ENCODE results near the gene CLCN1.
"Not testable (repeated sequence)": the region's sequence is repeated elsewhere in the genome, so short reads cannot be mapped to it uniquely, and the experiment has no call there.

The CLCN1 gene

DNA sequence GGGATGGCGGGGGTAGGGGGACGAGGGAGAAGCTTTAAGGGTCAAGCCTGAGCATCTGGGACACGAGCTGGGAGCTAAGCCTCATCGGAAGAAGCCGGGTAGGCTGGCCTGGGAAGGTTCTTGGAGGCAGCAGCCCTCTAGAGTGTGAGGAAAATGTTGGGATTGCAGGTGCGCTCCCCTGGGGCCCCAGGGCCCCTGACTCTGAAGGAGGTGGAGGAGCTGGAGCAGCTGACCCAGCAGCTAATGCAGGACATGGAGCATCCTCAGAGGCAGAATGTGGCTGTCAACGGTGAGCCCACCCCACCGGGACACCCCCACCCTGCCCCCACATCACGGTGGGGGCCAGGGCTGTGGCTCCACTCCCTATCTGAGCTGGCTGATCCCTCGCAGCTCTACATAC, 72.1 kb downstream of the CLCN1 start:
- no peak for DNase-seq

DNA sequence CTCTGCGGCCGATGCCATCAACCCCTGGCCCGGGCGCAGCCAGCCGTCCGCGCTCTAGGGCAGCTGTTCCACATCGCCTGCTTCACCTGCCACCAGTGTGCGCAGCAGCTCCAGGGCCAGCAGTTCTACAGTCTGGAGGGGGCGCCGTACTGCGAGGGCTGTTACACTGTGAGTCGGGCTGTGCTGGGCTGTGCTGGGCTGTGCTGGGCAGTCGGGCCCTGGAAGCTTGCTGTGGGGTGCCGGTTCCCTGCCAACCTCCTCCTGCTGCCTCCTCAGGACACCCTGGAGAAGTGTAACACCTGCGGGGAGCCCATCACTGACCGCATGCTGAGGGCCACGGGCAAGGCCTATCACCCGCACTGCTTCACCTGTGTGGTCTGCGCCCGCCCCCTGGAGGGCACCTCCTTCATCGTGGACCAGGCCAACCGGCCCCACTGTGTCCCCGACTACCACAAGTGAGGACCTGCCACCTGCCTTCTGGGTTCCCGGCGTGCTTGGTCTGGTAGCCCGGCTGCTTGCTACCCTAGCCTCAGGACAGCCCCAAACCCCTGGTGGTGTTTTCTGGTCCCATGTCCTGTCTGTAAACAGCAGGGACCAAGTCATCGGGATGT, 72.7 kb downstream of the CLCN1 start:
- DNase-seq, result no peak

DNA sequence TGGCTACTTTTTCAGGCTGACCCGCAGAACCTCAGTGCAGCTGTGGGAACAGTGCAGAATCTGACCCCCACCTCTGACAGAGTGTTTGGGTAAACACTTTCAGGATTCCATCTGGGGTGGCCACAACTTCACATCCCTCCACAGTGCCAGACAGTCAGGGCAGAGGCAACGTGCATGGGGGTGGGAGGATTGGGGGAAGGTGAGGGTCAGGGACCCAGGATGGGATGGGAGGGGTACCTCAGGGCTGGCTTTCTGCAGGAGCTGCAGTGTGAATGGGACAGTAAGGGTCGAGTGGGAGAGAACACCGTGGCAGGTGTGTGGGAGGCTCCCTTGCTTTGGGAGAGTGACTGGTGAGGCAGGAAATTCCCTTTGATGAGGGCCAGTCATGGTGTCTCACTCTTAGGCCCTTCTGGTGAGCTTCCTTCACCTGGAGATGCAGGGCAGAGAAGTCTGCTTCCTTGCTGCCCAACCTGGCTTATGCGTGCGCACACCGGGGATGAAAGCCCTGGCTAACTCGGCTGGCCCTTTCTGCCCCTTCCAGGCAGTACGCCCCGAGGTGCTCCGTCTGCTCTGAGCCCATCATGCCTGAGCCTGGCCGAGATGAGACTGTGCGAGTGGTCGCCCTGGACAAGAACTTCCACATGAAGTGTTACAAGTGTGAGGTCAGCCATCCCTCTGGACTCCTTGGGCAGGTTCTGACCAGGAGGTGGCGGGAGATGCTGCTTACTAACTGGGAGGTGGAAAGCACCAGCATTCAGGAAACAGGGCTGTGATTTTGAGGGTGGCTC, 73.6 kb downstream of the CLCN1 start:
- no peak for DNase-seq

DNA sequence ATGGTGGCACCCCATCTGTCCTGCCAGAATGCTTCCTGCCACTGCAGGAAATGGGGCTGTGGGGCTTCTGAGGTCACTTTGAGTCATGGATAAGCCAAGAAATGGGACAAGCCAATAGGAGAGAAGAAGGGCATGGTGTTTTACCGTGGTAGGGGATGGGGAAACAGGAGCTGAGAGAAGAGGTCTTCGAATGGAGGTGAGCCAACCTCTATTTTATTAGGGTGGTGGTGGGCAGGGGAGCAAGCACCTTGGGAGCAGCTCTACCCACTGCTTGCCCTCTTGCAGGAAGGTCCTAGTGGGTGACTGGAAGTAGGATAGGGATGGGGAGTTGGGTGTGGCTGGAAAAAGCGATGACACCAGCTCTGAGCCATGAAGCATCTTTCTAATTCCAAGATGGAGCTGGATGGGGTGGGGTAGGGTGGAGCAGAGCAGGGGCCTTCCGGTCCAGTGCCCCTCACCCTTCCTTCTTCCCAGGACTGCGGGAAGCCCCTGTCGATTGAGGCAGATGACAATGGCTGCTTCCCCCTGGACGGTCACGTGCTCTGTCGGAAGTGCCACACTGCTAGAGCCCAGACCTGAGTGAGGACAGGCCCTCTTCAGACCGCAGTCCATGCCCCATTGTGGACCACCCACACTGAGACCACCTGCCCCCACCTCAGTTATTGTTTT, 74.3 kb downstream of the CLCN1 start:
- no peak for DNase-seq

DNA sequence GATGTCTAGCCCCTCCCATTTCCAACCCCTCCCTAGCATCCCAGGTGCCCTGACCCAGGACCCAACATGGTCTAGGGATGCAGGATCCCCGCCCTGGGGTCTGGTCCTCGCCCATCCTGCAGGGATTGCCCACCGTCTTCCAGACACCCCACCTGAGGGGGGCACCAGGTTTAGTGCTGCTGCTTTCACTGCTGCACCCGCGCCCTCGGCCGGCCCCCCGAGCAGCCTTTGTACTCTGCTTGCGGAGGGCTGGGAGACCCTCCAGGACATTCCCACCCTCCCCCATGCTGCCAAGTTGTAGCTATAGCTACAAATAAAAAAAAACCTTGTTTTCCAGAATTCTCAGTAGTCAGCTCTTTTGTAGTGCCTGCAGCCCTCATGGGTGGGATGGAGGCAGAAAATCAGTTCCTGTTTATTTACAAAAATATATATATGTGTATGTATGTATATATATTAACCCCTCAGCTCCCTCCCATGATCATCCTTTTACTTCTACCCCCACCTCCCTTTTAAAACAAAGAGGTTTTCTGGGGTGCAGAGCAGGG, 74.9 kb downstream of the CLCN1 start:
- no peak for DNase-seq

DNA sequence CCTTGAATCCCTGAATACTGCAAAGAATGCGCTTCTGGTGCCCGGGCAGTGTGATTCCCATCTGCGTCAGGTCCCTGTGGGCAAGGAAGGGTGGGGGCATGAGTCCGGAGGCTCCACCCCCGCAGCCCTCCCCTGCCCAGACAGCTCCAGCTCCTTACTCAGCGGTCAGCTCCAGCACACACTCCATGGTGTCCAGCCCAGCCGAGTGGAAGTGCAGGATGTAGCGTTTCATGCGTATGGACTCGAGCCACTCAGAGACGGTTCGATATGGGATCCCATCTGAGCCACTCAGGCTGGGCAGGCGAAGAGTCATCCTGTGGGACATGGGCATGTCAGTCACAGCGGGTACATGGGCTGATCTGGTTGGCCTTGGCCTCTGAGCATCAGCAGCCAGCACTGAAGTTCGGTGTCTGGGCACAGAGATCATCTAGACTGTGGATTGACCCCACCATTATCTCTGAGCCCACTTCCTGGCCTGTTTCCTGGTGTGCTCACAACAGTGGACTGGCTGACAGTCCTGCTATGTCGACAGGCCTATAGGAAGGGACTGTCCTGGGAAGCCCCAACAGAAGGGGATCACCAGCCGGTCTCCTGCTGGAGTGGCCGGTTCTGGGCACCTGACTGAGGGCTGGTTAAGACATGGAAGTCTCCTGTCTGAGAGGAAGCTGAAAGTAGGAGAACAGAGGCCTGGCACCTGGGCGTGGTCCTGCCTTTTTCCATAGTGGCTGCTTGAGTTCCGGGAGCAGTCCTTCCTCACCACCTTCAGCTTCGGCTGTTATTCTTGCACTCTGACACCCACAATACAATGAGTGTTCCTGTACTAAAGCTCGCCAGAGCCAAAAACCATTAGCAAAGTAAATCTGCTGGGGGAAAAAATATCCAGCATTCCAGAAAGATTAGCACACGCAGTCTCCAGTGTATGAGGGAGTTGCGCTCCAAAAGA, 75.8 kb downstream of the CLCN1 start:
- DNase-seq, result no peak

DNA sequence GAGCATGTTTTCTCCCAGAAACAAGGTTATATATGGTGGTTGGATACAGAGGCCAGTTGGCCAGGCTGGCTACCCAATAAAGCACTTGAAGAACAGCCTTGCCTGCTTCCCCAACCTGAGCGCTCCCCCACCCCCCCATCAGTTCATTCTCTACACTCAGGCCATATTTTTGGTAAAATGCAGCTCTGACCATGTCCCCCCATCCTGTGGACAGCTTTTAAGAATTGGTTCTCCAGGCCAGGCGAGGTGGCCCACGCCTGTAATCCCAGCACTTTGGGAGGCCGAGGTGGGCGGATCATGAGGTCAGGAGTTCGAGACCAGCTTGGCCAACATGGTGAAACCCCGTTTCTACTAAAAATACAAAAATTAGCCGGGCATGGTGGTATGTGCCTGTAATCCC, 76.5 kb downstream of the CLCN1 start:
- not testable (repeated sequence) for DNase-seq

DNA sequence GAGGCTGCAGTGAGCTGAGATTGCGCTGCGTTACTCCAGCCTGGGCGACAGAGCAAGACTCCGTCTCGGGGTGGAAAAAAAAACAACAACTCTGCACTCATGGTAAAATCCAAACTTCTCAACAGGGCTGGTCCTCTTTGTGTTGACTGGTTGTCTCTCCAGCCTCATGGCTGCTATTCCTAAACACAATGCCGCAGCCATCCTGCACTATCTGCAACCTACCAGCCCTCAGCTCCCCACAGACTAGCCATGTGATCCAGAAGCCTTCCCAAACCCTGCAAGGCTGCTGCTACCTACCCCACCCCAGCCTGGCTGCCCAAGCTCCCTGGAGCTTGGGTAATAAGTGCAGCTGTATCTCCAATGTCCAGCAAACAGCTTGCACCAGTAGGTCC, 77.0 kb downstream of the CLCN1 start:
- DNase-seq, result no peak

DNA sequence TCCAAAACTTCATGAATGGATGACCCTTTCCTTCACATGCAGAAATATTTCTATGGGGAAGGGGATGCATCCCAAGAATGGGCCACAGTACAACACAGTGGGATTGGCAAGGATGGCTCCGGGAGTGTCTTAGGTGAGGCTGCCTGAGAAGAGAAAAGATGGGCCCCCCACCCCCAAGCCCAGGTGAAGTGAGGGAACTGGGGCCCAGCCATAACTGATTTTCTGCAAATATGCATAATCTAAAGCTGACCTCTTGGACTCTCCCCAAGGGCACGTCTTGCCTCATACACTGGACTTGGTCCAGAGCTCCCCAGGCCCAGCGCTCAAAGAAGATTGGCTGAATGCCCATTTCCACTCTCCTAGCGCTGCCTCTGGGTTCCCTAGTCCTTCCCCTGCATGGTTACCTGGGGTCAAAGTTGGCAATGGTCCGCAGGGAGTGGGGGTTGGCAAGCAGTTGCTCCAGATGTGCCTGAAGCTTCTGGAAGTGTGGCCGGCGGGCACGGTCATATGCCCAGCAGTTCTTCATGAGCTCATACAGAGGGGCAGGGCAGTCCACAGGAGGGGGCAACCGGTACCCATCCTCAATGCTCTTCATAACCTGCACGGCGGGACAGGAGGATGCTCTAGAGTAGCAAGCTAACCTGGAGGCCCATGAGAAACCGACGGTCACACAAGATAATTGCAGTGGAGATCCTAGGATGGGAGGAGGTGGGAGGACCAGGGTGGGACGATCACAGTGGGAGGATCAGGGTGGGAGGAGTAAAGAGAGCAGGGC, 77.5 kb downstream of the CLCN1 start:
- no peak for DNase-seq

DNA sequence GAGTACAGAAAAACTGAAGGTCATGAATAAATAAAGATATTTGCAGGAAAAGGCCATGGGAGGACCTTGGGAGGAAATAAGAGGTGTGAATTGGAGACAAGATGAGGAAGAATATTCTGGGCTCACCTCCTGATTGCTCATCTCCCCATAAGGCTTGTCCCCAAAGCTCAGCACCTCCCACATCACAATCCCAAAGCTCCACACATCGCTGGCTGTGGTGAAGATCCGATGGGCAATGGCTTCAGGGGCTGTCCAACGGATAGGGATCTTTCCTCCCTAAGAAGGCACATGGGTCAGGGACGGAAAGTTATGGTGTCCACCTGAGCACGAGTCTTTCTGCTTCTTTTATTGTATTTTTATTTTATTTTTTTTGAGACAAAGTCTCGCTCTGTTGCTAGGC, 78.2 kb downstream of the CLCN1 start:
- no peak for DNase-seq

DNA sequence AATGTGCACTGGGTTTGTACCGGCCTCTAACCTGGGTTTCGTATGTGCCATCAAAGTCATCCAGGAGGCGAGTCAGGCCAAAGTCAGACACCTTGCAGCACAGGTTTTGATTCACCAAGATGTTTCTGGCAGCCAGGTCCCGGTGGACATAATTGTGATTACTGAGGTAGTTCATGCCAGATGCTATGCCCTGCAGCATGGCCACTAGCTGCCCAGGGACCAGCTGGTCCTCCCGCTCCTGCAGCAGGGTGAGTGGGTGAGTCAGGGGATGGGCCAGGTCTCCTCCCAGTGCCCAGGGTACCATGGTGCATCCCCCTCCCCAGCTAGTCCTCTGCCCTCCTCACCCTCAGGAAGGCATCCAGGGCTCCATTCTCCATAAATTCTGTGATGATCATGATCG, 78.9 kb downstream of the CLCN1 start:
- DNase-seq, result no peak

DNA sequence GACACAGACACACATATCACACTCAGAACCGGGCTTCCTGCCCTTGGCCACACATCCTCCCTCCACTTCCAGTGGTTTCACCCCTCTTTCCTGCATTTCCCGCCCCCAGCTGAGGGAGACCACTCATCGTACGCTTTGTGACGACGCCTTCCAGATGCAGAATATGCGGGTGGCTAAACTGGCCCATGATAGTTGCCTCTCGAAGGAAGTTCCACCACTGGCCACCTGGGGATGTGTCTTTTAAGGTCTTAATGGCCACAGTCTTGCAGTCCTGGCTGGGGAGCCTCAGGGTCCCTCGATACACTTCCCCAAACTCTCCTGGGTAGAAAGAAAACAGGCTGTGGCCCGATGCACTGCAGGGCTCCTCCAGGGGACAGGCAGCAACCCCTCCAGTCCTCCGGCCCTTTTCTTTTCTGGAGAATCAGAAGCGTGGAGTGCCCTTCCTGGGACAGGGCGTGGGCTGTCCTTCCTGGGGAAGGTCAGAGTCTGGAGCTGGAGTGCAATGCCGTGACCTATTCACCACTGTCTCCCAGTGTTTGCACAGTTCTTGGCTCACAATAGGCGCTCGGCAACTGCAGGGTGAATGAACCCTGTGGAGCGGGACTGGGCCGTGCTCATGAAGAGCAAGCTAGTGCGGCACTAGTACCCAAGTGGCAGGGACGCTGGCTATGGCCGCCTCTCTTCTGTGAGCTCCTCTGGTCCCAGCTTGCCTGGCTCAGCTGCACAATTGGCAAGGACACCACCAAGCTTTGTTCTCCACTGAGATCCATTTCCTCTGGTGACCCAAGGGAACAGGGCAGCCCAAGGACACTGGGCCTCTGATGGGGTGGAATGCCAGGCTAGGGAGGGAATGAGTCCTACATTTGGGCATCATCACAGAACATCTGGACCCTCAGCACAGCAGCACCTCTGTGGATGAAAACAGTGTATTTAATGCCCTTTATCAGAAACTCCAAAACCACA, 79.6 kb downstream of the CLCN1 start:
- DNase-seq, result no peak

DNA sequence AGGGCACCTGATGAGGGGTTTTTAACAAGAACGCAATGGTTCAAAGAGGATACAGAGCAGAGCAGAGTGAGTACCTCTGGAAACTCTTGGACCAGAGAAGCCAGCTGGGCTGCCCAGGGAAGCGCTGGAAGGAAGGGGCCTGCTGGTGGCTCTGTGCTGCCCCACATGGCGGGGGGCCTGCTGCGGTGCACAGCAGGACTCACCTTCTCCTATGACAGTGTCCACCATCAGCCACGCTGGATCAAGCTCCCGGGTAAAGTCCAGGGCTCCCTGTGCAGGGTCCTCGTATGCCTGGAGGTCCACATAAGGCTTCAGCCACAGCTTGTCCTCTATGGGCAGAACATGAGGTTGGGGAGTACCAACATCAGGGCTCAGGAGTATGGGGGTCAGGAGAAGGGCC, 80.3 kb downstream of the CLCN1 start:
- no peak for DNase-seq

DNA sequence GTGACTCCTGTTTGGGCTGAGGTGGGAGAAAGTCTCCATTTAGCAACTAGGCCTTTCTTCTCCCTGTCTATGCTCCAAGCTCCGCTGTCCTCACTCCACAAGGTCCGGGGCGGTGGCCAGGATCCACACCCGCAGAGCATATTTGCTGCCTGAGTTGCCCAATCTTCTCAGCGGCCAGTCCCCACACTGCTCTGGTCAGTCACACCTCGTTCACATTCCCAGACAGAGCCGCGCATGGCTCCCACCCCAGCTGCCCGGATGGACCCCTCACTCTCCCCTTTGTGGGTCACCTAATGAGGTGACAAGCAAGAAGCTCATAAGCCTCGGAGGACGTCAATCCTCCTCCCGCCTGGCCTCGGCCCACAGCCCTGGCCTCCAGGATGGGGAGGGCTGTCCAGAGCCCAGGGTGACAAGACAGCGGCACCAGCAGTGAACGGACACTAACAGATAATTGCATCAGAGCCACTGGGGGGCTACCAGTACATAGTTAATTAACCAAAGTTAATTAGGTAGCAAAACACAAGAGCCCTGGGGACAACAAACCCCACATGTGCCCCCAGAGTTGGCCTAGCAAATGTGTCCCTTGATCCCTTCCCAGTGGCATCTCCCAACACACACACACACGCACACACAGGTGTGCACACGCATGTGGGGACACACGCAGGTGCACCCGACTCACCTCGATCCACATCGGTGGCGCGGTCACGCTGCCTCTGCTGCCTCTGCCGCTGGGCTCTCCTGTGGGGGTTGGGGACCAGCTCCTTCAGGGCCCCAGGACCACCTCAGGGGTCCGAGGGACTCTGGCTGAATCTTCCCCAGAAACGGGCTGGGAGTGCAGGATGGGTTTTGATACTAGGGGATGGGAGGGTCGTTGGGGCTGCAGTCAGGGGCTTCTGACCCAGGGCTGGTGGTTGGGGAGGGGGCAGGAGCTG, 81.0 kb downstream of the CLCN1 start:
- DNase-seq, result no peak

DNA sequence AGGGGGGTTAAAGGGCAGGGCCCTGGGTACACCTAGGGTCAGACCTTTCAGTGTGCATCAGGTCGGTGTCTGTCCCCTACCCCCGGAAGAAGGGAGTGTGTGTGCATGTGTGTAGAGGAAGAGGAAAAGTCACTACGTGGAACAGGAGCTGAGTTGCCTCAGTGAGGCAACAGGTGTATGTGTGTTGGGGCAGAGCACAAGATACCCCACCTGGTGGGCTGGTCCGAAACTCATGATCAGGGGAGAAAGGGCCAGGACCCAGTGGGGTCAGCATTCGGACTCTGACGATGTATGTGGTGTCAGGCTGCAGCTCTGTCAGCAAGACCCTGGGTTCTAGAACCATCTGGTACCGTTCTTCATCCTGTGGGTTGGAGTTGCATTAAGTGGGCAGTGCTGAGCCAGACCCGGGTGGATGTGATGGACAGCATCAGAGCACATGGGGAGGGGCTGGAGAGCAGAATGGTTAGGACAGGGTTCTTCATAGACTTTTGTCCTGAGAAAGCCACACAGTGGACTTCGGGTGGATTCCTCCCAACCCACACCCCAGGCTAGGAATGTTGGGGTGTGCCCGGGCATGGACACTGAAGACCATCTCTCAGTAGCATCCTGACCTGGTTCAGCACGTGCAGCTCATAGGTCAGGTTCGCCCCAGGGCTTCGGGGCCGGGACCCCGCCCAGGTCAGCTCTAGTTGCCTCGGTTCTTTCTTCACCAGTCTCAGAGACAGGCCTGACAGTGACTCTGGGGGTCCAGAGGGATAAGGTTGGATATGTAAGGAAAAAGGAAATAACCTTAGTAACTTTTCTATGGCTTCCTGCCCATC, 82.0 kb downstream of the CLCN1 start:
- DNase-seq, result no peak

DNA sequence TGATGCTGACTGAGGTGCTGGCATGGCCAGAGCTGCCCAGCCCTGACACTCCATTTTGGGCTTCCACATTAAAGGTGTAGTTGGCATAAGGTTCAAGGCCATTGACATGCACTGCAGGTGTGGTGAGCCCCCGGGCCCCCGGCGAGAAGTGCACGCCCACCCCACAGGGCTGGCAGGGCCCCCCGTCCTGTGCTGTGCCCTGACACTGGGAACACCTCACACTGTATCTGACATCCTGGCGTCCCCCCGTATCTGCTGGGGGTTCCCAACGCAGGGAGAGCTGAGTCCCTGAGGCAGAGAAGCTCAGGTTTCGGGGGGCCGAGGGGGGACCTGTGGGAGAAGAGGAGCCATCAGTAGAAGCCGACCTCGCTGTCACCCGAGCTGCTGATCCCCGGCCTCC, 82.7 kb downstream of the CLCN1 start:
- DNase-seq, result no peak

DNA sequence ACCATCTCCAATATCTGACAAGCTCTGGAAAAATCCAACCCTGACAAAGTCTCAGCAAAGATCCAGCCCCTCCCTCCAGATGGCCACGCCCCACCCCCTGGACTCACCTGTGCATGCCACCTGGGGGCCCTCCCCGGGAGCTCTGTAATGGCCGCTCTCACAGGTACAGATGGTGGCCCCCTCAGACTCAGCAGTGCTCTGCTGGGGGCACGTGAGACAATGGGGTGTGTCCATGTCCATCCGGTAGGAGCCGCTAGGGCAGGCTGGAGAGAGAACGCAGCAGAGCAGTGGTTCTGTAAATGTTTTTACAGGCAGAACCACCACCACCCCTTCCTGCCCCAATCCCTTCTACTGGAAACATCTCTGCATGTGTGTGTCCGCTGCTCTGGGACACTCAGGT, 83.2 kb downstream of the CLCN1 start:
- DNase-seq, result no peak

DNA sequence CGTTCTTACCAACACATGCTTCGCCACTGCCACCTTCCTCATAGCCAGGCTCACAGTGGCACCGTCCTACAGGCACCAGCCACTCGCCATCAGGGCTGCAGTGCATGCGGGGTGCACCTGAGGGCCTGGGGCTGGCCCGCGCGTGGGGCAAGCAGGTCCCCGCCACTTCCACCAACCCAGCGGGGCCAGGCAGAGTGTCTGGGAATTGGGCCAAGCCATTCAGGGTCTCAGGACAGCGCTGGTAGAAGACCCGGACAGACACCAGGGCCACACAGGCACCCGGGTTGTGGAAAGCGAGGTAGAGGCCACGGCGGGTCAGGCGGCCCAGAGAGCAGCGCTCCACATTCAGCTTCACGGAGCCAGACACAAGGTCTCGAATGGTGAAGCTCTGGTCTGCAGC, 83.7 kb downstream of the CLCN1 start:
- DNase-seq, result no peak

DNA sequence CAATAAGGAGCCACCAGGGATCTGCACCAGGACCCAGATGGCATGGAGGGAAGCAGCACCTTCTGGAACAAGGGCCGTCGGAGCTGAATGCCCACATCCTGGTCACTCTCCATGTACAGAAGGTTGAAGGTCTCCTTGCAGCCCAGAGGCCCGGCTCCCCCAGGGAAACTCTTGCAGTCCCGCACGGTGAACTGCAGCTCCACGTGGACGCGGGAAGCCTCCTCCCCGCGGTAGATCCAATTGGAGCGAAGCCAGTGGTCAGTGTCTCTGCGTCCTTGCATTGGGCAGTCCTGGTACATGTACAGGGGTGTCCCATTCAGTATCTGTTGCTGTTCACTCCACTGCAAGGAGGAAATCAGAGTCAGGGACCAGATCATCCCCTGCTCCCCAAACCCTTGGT, 85.4 kb downstream of the CLCN1 start:
- no peak for DNase-seq
